HCT116 (cell line): ENCODE measurements around the gene UQCC2. TPM values are rescaled to one million over a fixed set of nuclear protein-coding genes. Genes with fewer than 3 reads are reported as not detected.

Experiments
- ATAC-seq: fragments of 200-7000 bp; cut with Tn5 transposase; 2 replicates; pipeline ENCODE4 v1.9.1; 2020; ENCODE audit warnings: mild to moderate bottlenecking, moderate library complexity
- BruUV-seq: library from RNA; stranded (reverse); fragments of 400-500 nt; replicated peaks from 2 replicates; lab custom pipeline; 2021; lab: Mats Ljungman, UMichigan
- CTCF ChIA-PET: fragments of 300-600 bp; sonication (Branson Sonifier 250); formaldehyde crosslinking; loops from one replicate; lab custom pipeline; 2021; ENCODE audit warnings: antibody characterized with exemption; lab: Charles Lee
- POLR2A ChIA-PET: fragments of 300-600, 350-600 bp; sonication (Branson Sonifier 250); formaldehyde crosslinking; loops from one replicate; lab custom pipeline; 2021; ENCODE audit warnings: antibody characterized with exemption; lab: Charles Lee
- RAD21 ChIA-PET, 2 experiments: fragments of 300-600 bp; sonication (Branson Sonifier 250); formaldehyde crosslinking; loops; one replicate each; lab custom pipeline; 2023; ENCODE audit warnings: low total read pairs in 2 of 2; ENCODE audit not compliant: uncharacterized antibody in 2 of 2, unreplicated experiment in 2 of 2, low non-redundant PET in 1 of 2; lab: Charles Lee
- DNase-seq: peaks from one replicate; pipeline ENCODE4 v3.0.0-alpha.2; 2010; ENCODE audit warnings: low read depth, low spot score
- H2AFZ ChIP-seq: fragments of 200-600 bp; shearing (Covaris generic), sonication (generic); 2 replicates; pipeline ENCODE4 v1.6.1; 2017; ENCODE audit warnings: low read depth, mixed run types, mixed read lengths, antibody characterized with exemption, low read length; ENCODE audit not compliant: poor library complexity, severe bottlenecking
- H3K27ac ChIP-seq: 2 replicates; pipeline ENCODE4 v1.5.1; 2012; ENCODE audit warnings: low read depth, low read length
- H3K27me3 ChIP-seq: fragments of 200-600 bp; sonication (generic); 2 replicates; pipeline ENCODE4 v1.6.1; 2016; ENCODE audit warnings: mixed run types, low read length, mixed read lengths; ENCODE audit not compliant: insufficient read depth
- H3K36me3 ChIP-seq, 2 experiments: fragments of 200-500 bp in 1 of 2; fragments of 200-600 bp in 1 of 2; sonication (Bioruptor generic) in 1 of 2; sonication (generic) in 1 of 2; 2 replicates each; pipeline versions ENCODE4 v1.5.1 to v1.6.1; 2014 to 2016; ENCODE audit warnings: low read length in 2 of 2, inconsistent platforms in 1 of 2, mixed read lengths in 1 of 2, mixed run types in 1 of 2; ENCODE audit not compliant: insufficient read depth in 2 of 2, control insufficient read depth in 1 of 2
- H3K4me1 ChIP-seq, 2 experiments: fragments of 200-600 bp in 1 of 2; sonication (generic) in 1 of 2; 2 replicates each; pipeline versions ENCODE4 v1.5.1 to v1.6.1; 2012 to 2017; ENCODE audit warnings: low read length in 2 of 2, inconsistent platforms in 1 of 2, mild to moderate bottlenecking in 1 of 2, mixed read lengths in 1 of 2, mixed run types in 1 of 2, moderate library complexity in 1 of 2; ENCODE audit not compliant: insufficient read depth in 2 of 2, control insufficient read depth in 1 of 2
- H3K4me2 ChIP-seq: fragments of 200-600 bp; sonication (generic); 2 replicates; pipeline ENCODE4 v1.6.1; 2017; ENCODE audit warnings: mixed run types, low read length, mixed read lengths
- H3K4me3 ChIP-seq, 2 experiments: fragments of 200-600 bp in 1 of 2; sonication (generic) in 1 of 2; replicated peaks in 1 of 2; 2 replicates each; pipeline ENCODE4 v1.5.1; 2011 to 2016; ENCODE audit warnings: low read length in 2 of 2, control low read depth in 1 of 2, low read depth in 1 of 2, mild to moderate bottlenecking in 1 of 2, mixed read lengths in 1 of 2, mixed run types in 1 of 2
- H3K79me2 ChIP-seq: fragments of 200-600 bp; sonication (generic); 2 replicates; pipeline ENCODE4 v1.6.1; 2017; ENCODE audit warnings: mild to moderate bottlenecking, mixed run types, low read length, moderate library complexity, mixed read lengths; ENCODE audit not compliant: insufficient read depth
- H3K9ac ChIP-seq: fragments of 200-600 bp; sonication (generic); 2 replicates; pipeline ENCODE4 v1.6.1; 2016; ENCODE audit warnings: low read length, mixed read lengths
- H3K9me2 ChIP-seq: fragments of 200-600 bp; sonication (generic), shearing (Covaris generic); 2 replicates; pipeline ENCODE4 v1.6.1; 2017; ENCODE audit warnings: mixed run types, mild to moderate bottlenecking, moderate library complexity; ENCODE audit not compliant: insufficient read depth
- H3K9me3 ChIP-seq, 2 experiments: fragments of 200-500 bp in 1 of 2; fragments of 200-600 bp in 1 of 2; sonication (Bioruptor generic) in 1 of 2; sonication (generic) in 1 of 2; 2 replicates each; pipeline ENCODE4 v1.6.1; 2014 to 2017; ENCODE audit warnings: low read length in 2 of 2, mixed read lengths in 2 of 2, inconsistent platforms in 1 of 2, low read depth in 1 of 2, mild to moderate bottlenecking in 1 of 2, mixed run types in 1 of 2, moderate library complexity in 1 of 2; ENCODE audit not compliant: control insufficient read depth in 1 of 2, insufficient read depth in 1 of 2
- H4K20me1 ChIP-seq: fragments of 200-600 bp; sonication (generic), shearing (Covaris generic); 2 replicates; pipeline ENCODE4 v1.6.1; 2017; ENCODE audit warnings: mixed run types, mild to moderate bottlenecking, moderate library complexity; ENCODE audit not compliant: insufficient read depth
- CEBPB ChIP-seq: IDR thresholded peaks from 2 replicates; pipeline ENCODE4 v1.6.1; 2012; ENCODE audit warnings: low read depth
- EGR1 ChIP-seq: IDR thresholded peaks from 2 replicates; pipeline ENCODE4 v1.6.1; 2012; ENCODE audit warnings: low read depth
- EZH2phosphoT487 ChIP-seq: fragments of 200-600 bp; IDR thresholded peaks from 2 replicates; pipeline ENCODE4 v1.6.1; 2018; ENCODE audit warnings: antibody characterized with exemption, borderline replicate concordance
- JUND ChIP-seq: IDR thresholded peaks from 2 replicates; pipeline ENCODE4 v1.6.1; 2012
- SRF ChIP-seq: IDR thresholded peaks from 2 replicates; pipeline ENCODE4 v1.6.1; 2012; ENCODE audit warnings: low read depth
- YY1 ChIP-seq: IDR thresholded peaks from 2 replicates; pipeline ENCODE4 v1.6.1; 2011; ENCODE audit warnings: low read length, low read depth, moderate library complexity, mild to moderate bottlenecking; ENCODE audit not compliant: insufficient replicate concordance; ENCODE audit errors: extremely low read depth
- ZBTB33 ChIP-seq: IDR thresholded peaks from 2 replicates; pipeline ENCODE4 v1.6.1; 2011; ENCODE audit warnings: mild to moderate bottlenecking, low read length, moderate library complexity; ENCODE audit not compliant: insufficient replicate concordance; ENCODE audit errors: extremely low read depth
- ZNF274 ChIP-seq: fragments of 200-500 bp; sonication (Bioruptor generic); IDR thresholded peaks from 2 replicates; pipeline ENCODE4 v1.6.1; 2014; ENCODE audit warnings: mild to moderate bottlenecking, low read depth, low read length, inconsistent platforms
- intact Hi-C: fragments of 100-400 bp; cut with micrococcal nuclease; formaldehyde crosslinking; loops from 2 replicates; pipeline ENCODE4 v1.10.0; 2022
- total RNA-seq: library from RNA; stranded (reverse); gene quantifications from one replicate; pipeline ENCODE4 v1.2.1, GENCODE V29; 2021; ENCODE audit not compliant: unreplicated experiment

Gene UQCC2
- total RNA-seq, 1 experiment from 2014 or later = 95.1 TPM

DNA sequence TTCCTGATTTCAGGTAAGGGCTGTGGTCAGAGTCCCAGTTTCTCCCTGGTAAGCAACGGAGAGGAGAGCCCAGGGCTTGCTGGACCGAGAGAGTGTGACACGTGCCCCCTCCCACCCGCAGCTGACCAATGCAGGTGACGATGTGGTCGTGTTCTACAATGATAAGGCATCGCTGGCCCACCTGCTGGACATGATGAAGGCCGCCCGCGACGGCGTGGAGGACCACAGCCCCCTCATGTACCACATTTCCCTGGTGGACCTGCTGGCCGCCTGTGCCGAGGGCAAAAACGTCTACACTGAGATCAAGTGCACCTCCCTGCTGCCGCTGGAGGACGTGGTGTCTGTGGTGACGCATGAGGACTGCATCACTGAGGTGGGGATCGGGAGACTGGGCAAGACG is 31.7 kb downstream of the UQCC2 start:
- no peaks in the 10 kb centered on the region for H3K4me1 ChIP-seq
- no peak overlapping the region for H3K4me2 ChIP-seq
- H3K27me3 ChIP-seq = no peaks in the 10 kb centered on the region
- H4K20me1 ChIP-seq = no peaks in the 10 kb centered on the region
- ChIA-PET POLR2A (no interaction called here), RAD21 (no interaction called here), CTCF (no interaction called here)
- H3K9me3 ChIP-seq = no peaks in the 10 kb centered on the region
- H3K9me2 ChIP-seq = no peaks in the 10 kb centered on the region
- DNase-seq (no peak), ATAC-seq (no peak)
- H3K36me3 ChIP-seq = peaks cover 28 to 56% of the 10 kb centered on the region in 2 experiments; a peak in 3 of 4 replicates
- no peak overlapping the region for H3K4me3 ChIP-seq
- H2AFZ ChIP-seq = no peak overlapping the region
- BruUV-seq = no TSS peak
- no peak overlapping the region for H3K9ac ChIP-seq
- intact Hi-C loops = no loop called here
- no peaks in the 10 kb centered on the region for H3K79me2 ChIP-seq
- no peak for TF ChIP-seq CEBPB
- TF ChIP-seq JUND = no peak
- no peak for TF ChIP-seq EGR1
- TF ChIP-seq ZBTB33 = no peak
- no peak for TF ChIP-seq EZH2phosphoT487
- TF ChIP-seq ZNF274 = no peak
- H3K27ac ChIP-seq = no peak overlapping the region

- H3K79me2 ChIP-seq = no peaks in the 10 kb centered on the region
- H3K9me2 ChIP-seq = no peaks in the 10 kb centered on the region
- no peaks in the 10 kb centered on the region for H4K20me1 ChIP-seq
- H3K27ac ChIP-seq = no peak overlapping the region
- CTCF ChIA-PET = no interaction called here
- TF ChIP-seq SRF = no peak
- TF ChIP-seq YY1 = no peak
- no TSS peak for BruUV-seq
- DNase-seq = no peak
- H3K9me3 ChIP-seq = no peaks in the 10 kb centered on the region
- H3K4me1 ChIP-seq = no peaks in the 10 kb centered on the region
- no peak overlapping the region for H3K9ac ChIP-seq
- ATAC-seq = no peak
- intact Hi-C loops = no loop called here
- H3K4me3 ChIP-seq = no peak overlapping the region
- no peaks in the 10 kb centered on the region for H3K27me3 ChIP-seq
- peaks cover 34 to 58% of the 10 kb centered on the region in 2 experiments; a peak in 3 of 4 replicates for H3K36me3 ChIP-seq
- RAD21 ChIA-PET = no interaction called here
- H3K4me2 ChIP-seq = no peak overlapping the region
- POLR2A ChIA-PET = no interaction called here
- no peak overlapping the region for H2AFZ ChIP-seq
These were observed 32.5 kb downstream of the UQCC2 start for GRCh38 chr6:33678932-33679490.
